RKO (cell line): ENCODE measurements around the gene RIMKLB.
"Not testable (repeated sequence)": the region's sequence is repeated elsewhere in the genome, so short reads cannot be mapped to it uniquely, and the experiment has no call there.

Source experiments
- DNase-seq: peaks from one replicate; pipeline ENCODE4 v3.0.0-alpha.2; 2016; ENCODE audit warnings: low spot score

The RIMKLB gene

GRCh38 chr12:8692573-8692972, 5.2 kb upstream of the RIMKLB start:
- DNase-seq = no peak

GRCh38 chr12:8695116-8695515, 2.7 kb upstream of the RIMKLB start:
- no peak for DNase-seq

- DNase-seq = no peak
Measured at GRCh38 chr12:8696442-8697090, 1.2 kb upstream of the RIMKLB start.

GRCh38 chr12:8697120-8697475, 693 bp upstream of the RIMKLB start:
- DNase-seq = no peak

- no peak for DNase-seq
Measured at GRCh38 chr12:8698132-8698851, 501 bp downstream of the RIMKLB start.

- DNase-seq = no peak
Measured at GRCh38 chr12:8698879-8699278, 1.1 kb downstream of the RIMKLB start.

GRCh38 chr12:8699714-8700113, 1.9 kb downstream of the RIMKLB start:
- DNase-seq = no peak

GRCh38 chr12:8701046-8701660, 3.4 kb downstream of the RIMKLB start:
- no peak for DNase-seq

GRCh38 chr12:8702159-8702558, 4.4 kb downstream of the RIMKLB start:
- no peak for DNase-seq

- no peak for DNase-seq
Measured at GRCh38 chr12:8709124-8709830, 11.5 kb downstream of the RIMKLB start.

GRCh38 chr12:8712572-8712971, 14.8 kb downstream of the RIMKLB start:
- no peak for DNase-seq

- no peak for DNase-seq
Measured at GRCh38 chr12:8722286-8722800, 24.6 kb downstream of the RIMKLB start.

GRCh38 chr12:8734873-8735381, 37.1 kb downstream of the RIMKLB start:
- no peak for DNase-seq

GRCh38 chr12:8742501-8742900, 44.7 kb downstream of the RIMKLB start:
- DNase-seq = no peak

- DNase-seq = not testable (repeated sequence)
Measured at GRCh38 chr12:8743121-8743520, 45.3 kb downstream of the RIMKLB start.

GRCh38 chr12:8745631-8746030, 47.8 kb downstream of the RIMKLB start:
- DNase-seq = not testable (repeated sequence)

GRCh38 chr12:8746046-8746445, 48.3 kb downstream of the RIMKLB start:
- DNase-seq = no peak

GRCh38 chr12:8760076-8760475, 62.3 kb downstream of the RIMKLB start:
- DNase-seq = not testable (repeated sequence)

GRCh38 chr12:8762701-8763100, 64.9 kb downstream of the RIMKLB start:
- not testable (repeated sequence) for DNase-seq

- not testable (repeated sequence) for DNase-seq
Measured at GRCh38 chr12:8766121-8766520, 68.3 kb downstream of the RIMKLB start.

- no peak for DNase-seq
Measured at GRCh38 chr12:8770499-8770898, 72.7 kb downstream of the RIMKLB start.

GRCh38 chr12:8771072-8771471, 73.3 kb downstream of the RIMKLB start:
- no peak for DNase-seq
